Measurements from ENCODE around the gene TNFAIP1.
"Not testable (repeated sequence)": the region's sequence is repeated elsewhere in the genome, so short reads cannot be mapped to it uniquely, and the experiment has no call there.

The TNFAIP1 gene

DNA sequence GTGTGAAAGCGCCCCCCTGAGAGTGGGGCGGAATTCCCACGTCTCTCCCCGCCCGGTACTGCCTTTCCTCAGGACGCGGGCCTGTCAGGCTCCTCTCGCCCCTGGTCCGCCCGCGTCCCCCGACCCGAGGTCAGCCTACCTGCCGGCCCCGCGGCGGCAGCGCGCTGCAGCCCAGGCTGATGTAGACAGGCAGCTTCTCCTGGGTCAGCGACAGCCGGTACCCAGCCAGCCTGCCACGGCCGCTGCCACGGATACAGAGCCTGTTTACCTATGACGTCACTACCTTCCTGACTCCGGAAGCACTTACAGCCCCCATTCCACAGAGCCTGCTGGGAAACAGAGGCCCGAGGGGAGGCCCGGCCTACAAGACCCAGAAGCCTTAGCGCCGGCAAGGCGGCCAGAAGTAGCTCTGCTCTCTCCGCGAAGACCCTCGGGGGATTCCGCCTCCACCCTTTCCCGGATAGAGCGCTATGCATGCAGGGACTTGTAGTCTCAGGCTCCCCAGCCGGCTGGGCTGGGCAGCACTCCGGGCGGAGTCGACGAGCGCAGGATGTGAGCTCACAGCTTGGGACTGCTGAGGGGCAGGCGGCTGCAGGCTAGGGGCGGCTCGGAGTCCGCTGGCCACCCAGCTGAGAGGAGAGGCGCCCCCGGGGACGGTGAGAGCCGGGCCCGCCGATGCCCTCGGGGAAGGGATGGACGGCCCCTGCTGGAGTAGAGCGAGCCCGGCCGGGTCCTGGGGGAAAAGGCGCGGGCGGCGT lies at the start of gene TNFAIP1, which contains the start of gene IFT20:
Gene TNFAIP1, plus strand, starts transcription at position 561 of the 758 bp plus-strand sequence. CDS start 3,761 bp downstream, outside the sequence.
Gene IFT20, minus strand, starts transcription at position 272 of the 758 bp plus-strand sequence. CDS start 3,487 bp downstream, outside the sequence.
- peak; percentile 93 for DNase-seq

- DNase-seq = no peak
Observed at GRCh38 chr17:28285965-28286364, 49.6 kb upstream of the TNFAIP1 start.

DNA sequence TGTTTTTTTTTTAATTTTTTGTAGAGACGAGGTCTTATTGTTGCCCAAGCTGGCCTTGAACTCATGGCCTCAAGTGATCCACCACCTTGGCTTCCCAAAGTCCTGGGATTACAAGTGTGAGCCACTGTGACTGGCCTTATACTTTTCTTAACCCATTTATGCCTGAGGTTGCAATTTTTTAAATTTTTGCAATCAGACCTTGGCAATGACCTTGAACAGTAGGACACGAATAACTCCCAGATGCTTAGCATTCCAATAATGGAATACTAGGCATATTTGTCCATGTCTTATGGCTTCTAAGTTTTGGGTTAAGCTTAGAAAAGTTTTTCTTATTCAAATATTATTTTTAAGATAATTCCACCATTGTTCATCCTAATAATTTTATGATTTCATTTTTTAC lies 44.9 kb upstream of the TNFAIP1 start:
- no peak for DNase-seq

DNA sequence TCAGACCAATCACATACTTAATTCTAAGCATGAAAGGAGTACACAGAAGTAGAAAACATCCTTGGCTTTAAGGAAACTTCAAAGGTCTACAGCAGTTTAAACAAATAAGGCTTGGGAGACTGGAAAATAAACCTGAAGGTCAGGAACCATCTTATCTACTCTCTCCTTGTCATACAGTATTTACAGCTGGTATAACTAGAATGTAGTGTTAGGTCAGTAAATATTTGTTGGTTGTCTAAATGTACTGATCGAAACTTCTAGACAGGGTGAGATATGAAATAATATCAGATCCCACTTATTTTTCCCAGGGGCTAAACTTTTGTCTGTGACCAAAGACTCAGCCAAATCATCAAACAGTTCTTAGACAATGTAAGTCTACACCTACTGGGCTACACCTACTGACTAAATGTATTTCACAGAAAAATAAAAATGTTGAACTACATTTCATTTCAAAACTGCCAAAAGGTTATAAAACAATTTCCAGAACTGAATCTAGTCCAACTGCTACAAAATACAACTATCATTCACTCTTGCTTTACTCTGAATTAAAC lies 43.7 kb upstream of the TNFAIP1 start:
- DNase-seq = no peak

DNA sequence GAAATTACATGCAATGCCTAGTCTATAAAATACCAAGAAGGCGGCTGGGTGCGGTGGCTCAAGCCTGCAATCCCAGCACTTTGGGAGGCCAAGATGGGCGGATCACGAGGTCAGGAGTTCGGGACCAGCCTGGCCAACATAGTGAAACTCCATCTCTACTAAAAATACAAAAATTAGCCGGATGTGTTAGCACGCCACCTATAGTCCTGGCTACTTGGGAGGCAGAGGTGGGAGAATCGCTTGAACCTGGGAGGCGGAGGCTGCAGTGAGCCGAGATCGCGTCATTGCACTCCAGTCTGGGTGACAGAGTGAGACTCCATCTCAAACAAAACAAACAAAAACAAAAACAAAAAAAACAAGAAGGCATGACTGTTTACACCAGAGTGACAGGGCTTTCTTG lies 42.7 kb upstream of the TNFAIP1 start:
- not testable (repeated sequence) for DNase-seq

- no peak for DNase-seq
Observed at GRCh38 chr17:28293994-28294393, 41.6 kb upstream of the TNFAIP1 start.

- no peak for DNase-seq
Observed at GRCh38 chr17:28295677-28296578, 39.6 kb upstream of the TNFAIP1 start.

GRCh38 chr17:28298449-28298848 lies 37.1 kb upstream of the TNFAIP1 start:
- no peak for DNase-seq

GRCh38 chr17:28306954-28307401 lies 28.6 kb upstream of the TNFAIP1 start:
- DNase-seq = no peak

- no peak for DNase-seq
Observed at GRCh38 chr17:28313841-28314240, 21.7 kb upstream of the TNFAIP1 start.

DNA sequence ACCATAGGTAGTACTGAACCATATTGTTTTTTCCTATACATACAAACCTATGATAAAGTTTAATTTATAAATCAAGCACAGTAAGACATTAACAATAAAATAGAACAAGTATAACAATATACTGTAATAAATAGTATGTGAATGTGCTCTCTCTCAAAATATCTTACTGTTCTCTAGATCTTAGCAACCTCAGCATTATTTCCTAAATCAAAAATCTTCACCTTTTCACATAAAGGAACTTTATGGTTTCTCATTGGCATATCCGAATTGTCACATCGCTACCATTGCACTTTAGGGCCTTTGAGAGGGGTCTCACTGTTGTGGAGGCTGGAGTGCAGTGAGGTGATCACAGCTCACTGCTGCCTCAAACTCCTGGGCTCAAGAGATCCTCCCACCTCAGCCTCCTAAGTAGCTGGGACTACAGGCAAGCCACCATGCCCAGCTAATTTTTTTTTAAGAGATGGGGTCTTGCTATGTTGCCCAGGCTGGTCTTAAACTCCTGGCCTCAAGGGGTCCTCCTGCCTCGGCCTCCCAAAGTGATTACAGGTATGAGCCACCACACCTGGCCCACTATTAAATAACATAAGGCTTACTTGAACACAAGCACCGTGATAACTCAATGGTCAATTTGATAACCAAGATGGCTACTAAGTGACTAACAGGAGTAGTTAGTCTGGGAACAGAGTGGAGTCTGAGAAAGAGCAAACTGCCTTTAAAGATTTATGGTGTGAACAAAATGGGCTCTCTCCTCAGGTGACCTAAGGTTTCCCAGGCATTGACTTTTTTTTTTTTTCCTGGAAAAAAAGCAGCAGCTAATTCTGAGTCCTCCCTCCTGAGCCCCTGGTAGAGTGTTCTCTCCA lies 19.5 kb upstream of the TNFAIP1 start:
- DNase-seq = no peak

GRCh38 chr17:28317099-28317965 lies 18.2 kb upstream of the TNFAIP1 start:
- no peak for DNase-seq

DNA sequence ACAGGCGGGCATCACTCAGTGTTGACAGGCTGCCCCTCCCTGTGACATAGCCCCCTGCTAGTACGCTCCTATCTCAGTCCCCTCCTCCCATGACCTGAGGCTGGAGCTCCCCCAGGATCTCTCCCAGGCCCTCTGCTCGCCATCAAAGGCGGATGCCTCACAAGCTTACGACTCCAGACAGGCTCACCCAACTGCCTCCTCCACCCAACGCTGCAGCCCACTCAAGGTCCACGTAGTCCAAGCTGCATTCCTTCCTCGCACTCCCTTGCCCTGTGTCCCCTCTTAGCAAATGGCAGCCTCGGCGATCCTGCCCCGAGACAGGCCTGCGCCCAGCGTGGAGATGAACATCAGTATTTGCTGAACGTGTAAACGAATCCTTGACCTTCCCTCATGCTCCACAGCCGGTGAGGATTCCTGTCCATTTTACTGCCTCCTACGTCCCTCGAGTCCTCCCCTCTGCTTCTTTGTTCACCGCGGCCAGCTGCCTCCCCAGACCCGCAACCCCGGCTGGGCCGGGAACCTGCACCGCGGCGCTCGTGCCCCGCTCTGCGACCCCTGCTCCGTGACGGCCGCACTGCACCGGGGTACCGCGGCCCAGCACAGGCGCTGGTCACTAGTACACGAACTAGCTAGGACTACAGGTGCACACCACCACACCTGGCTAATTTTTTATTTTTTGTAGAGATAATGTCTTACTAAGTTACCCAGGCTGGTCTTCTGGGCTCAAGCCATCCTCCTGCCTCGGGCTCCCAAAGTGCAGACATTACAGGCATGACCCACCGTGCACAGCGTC lies 17.4 kb upstream of the TNFAIP1 start:
- peak; percentile 23 for DNase-seq

DNA sequence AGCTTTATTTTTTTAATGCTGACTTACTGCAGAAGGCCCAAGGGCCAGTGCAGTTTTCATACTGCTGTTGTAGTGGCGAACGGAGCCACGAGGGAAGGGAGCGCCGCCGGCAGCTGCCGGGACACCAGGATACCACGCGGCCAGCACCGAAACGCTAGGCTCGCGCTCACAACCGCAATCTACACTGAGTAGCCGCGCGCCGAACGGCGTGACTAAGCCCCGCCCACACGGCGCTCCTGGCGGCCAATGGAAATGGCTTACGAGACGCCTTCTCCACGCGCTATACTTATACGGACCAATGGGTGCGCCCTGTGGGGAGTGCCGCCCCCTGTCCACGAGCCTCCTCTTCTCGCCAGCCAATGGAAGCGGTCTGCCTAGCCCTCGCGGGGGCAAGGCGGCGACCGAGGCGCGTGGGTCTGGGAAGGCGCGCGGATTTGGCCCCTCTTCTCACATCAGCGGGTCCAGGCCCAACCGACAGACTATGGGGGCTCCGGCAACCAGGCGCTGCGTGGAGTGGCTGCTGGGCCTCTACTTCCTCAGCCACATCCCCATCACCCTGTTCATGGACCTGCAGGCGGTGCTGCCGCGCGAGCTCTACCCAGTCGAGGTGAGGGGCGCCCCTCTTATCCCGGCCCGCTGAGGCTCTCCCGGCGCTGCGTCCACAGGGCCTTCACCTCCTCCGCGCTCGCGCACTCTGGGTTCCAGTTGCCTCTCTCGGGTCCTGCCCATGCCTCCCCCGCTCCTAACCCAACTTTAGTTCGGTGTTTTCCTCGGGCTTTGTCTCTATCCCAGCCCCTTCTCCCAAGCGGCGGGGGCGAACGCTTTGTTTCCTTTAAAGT lies 16.6 kb upstream of the TNFAIP1 start, which contains the start of gene TMEM97:
Gene TMEM97, plus strand, starts transcription at position 442 of the 839 bp plus-strand sequence. Its CDS starts 40 bp downstream, at position 482.
- DNase-seq = peak; percentile 93

GRCh38 chr17:28319598-28319935 lies 16.0 kb upstream of the TNFAIP1 start:
- no peak for DNase-seq

DNA sequence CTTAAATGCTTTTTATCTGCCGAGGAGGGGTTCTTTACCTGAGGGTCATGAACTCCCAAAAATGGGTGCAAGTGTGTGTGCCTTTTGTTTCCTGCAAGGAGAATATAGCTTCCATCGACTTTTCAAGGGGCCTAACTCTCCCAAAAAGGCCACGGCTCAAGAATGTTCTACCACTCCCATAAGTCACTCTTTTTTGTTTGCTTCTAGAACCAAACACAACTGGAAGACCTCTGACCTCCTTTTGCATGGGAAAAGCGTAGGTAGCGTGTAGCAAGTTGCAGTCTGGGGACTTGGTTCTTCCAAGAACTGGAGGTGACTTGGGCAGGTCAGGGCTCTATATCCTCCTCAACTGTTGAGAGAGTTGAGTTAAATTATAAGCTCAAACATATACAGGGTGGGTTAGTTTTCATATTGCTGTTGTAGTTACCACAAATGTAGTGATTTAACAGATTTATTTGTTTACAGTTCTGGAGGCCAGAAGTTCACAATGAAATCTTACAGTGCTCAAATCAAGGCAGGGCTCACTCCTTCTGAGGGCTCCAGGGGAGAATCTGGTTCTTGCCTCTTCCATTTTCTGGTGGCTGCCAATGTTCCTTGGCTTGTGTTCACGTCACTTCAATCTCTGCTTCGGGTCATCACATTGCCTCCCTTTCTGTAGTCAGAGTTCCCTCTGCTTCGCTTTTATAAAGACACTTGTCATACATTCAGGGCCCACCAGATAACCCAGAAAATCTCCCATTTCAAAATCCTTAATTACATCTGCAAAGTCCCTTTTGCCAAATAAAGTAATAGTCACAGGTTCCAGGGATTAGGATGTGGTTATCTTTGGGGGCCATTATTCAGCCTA lies 15.1 kb upstream of the TNFAIP1 start:
- DNase-seq = no peak

DNA sequence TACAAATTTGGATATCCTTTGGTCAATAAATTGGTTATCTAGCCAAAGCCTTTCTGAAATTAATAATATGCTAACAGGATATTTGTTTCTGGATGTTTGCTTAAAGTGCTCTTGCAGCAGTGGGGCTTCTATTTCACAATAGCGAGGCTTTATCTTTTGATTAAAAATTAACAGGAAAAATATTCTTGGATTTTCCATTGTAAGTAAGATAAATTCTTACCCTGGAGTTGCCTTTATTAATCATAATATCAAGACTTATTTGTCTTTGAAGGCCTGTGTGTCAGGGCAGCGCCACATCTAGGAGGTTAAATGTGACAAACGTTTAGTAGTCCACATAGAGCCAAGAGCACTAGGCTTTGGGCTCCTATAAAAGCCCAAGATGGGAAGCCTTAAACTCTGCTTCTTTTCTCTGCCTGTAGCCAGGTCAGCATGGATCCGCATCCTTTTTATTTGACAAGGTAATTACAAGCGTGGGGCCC lies 11.3 kb upstream of the TNFAIP1 start:
- DNase-seq = no peak

DNA sequence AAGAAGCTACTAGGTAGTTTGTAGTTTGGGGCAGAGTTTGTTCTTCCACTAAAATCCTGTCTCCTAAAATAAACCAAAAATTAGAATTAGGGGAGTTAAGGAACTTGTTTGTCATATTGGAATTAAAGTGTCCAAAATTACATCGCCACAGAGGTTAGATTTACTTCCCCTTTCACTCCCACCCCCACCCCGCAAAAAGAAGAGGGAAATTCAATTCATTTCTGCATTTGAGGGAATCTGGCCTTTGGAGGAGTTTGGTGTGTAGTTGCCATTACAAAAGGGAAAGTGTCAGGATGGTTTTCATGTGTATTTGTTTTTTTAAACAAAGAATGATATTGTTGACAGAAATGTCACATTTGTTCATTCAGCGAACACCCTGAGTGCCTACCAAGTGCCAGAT lies 10.8 kb upstream of the TNFAIP1 start:
- DNase-seq = no peak
